DND-41 (cell line): ENCODE measurements around the gene PCDH7.

ENCODE experiments used
- ATAC-seq: fragments of 200-7000 bp; cut with Tn5 transposase; 3 replicates; pipeline ENCODE4 v1.9.1; 2021; ENCODE audit warnings: low read depth; ENCODE audit not compliant: insufficient read depth
- DNase-seq: peaks from one replicate; pipeline ENCODE4 v3.0.0-alpha.2; 2020
- H2AFZ ChIP-seq: 2 replicates; pipeline ENCODE4 v1.6.0; 2012; ENCODE audit warnings: low read depth, low read length
- H3K27ac ChIP-seq: 2 replicates; pipeline ENCODE4 v1.5.1; 2012; ENCODE audit warnings: low read length, inconsistent platforms
- H3K27me3 ChIP-seq: fragments of 200-600 bp; sonication (generic); 2 replicates; pipeline ENCODE4 v1.6.0; 2012; ENCODE audit warnings: low read length, mild to moderate bottlenecking, inconsistent platforms; ENCODE audit not compliant: insufficient read depth, poor library complexity
- H3K36me3 ChIP-seq: 2 replicates; pipeline ENCODE4 v1.5.1; 2012; ENCODE audit warnings: low read length, inconsistent platforms; ENCODE audit not compliant: insufficient read depth
- H3K4me1 ChIP-seq: 2 replicates; pipeline ENCODE4 v1.5.1; 2012; ENCODE audit warnings: mild to moderate bottlenecking, low read length; ENCODE audit not compliant: insufficient read depth
- H3K4me2 ChIP-seq: 2 replicates; pipeline ENCODE4 v1.6.0; 2012; ENCODE audit warnings: mild to moderate bottlenecking, moderate library complexity, low read length, inconsistent platforms; ENCODE audit not compliant: insufficient read depth
- H3K4me3 ChIP-seq, 2 experiments: fragments of 200-600 bp in 1 of 2; shearing (Covaris generic) in 1 of 2; 2 replicates each; pipeline ENCODE4 v1.5.1; 2012 to 2016; ENCODE audit warnings: inconsistent platforms in 2 of 2, low read length in 2 of 2, mild to moderate bottlenecking in 2 of 2, low read depth in 1 of 2, moderate library complexity in 1 of 2
- H3K79me2 ChIP-seq: 2 replicates; pipeline ENCODE4 v1.6.0; 2012; ENCODE audit warnings: low read length, inconsistent platforms; ENCODE audit not compliant: insufficient read depth
- H3K9ac ChIP-seq: 2 replicates; pipeline ENCODE4 v1.6.0; 2012; ENCODE audit warnings: low read depth, mild to moderate bottlenecking, inconsistent platforms, low read length, moderate library complexity
- H3K9me3 ChIP-seq: 2 replicates; pipeline ENCODE4 v1.5.1; 2012; ENCODE audit warnings: low read length, moderate library complexity, mild to moderate bottlenecking, inconsistent platforms; ENCODE audit not compliant: insufficient read depth, severe bottlenecking
- H4K20me1 ChIP-seq: 2 replicates; pipeline ENCODE4 v1.6.0; 2012; ENCODE audit warnings: low read length; ENCODE audit not compliant: insufficient read depth
- EZH2 ChIP-seq: IDR thresholded peaks from 3 replicates; pipeline ENCODE4 v1.6.1; 2012; ENCODE audit warnings: borderline replicate concordance, low read depth, mild to moderate bottlenecking, moderate library complexity, low read length, inconsistent platforms; ENCODE audit not compliant: severe bottlenecking
- TF ChIP-seq, protein P1 (sequence below): IDR thresholded peaks from 2 replicates; pipeline ENCODE4 v1.5.1; 2012; ENCODE audit warnings: borderline replicate concordance, low read length, moderate library complexity, mild to moderate bottlenecking; ENCODE audit not compliant: poor library complexity, severe bottlenecking; ENCODE audit errors: extremely low read depth

Gene PCDH7

DNA sequence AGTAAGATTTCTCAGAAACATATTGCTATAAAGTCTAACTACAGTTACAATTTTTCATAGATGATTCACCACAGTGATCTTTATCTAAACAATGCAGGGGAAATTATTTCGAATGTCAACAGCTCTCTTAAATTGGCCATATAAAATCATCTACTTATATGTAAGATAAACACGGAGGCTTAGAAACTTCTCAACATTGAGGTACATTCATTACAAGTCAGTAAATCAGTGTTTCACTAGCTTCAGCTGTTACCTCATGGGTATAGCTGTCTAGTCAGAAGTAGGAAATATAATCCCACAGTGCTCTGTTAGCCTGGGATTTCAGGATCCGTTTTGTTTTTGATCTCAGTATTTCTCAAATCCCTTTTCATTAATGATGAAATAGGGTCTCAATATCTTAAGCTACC is 43.2 kb downstream of the PCDH7 start:
- no peak for ATAC-seq
- no peak overlapping the region for H3K4me2 ChIP-seq

DNA sequence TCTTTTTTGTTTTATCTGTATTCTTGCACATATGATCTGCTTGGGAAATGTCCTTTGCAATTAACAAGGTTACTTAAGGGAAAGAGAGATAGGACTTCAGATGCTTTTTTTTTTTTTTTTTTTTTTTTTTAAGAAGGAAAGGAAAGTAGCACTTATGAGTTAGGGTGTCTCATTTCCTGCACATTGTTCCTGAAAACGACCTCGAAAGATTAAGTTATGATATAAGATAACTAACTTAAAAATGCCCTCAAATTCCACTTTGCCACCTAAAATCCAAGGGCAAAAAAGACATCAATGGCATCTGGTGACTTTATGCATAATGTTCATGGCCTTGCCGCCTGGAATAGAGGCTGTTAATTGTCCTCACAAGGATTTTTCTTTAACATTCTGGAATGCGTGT is 44.9 kb downstream of the PCDH7 start:
- Histone ChIP-seq H4K20me1 (no peaks in the 10 kb centered on the region), H3K36me3 (no peaks in the 10 kb centered on the region), H3K4me3 (no peak overlapping the region), H3K27me3 (no peaks in the 10 kb centered on the region), H3K9me3 (no peaks in the 10 kb centered on the region), H3K27ac (no peak overlapping the region), H3K79me2 (no peaks in the 10 kb centered on the region), H3K9ac (no peak overlapping the region), H3K4me2 (no peak overlapping the region), H2AFZ (no peak overlapping the region), H3K4me1 (no peaks in the 10 kb centered on the region)
- ATAC-seq (no peak), DNase-seq (no peak)
- TF ChIP-seq, protein P1, sequence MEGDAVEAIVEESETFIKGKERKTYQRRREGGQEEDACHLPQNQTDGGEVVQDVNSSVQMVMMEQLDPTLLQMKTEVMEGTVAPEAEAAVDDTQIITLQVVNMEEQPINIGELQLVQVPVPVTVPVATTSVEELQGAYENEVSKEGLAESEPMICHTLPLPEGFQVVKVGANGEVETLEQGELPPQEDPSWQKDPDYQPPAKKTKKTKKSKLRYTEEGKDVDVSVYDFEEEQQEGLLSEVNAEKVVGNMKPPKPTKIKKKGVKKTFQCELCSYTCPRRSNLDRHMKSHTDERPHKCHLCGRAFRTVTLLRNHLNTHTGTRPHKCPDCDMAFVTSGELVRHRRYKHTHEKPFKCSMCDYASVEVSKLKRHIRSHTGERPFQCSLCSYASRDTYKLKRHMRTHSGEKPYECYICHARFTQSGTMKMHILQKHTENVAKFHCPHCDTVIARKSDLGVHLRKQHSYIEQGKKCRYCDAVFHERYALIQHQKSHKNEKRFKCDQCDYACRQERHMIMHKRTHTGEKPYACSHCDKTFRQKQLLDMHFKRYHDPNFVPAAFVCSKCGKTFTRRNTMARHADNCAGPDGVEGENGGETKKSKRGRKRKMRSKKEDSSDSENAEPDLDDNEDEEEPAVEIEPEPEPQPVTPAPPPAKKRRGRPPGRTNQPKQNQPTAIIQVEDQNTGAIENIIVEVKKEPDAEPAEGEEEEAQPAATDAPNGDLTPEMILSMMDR, result no peak
- TF ChIP-seq EZH2, result no peak

More for the DNA sequence above, 43.2 kb downstream of the PCDH7 start:
- TF ChIP-seq EZH2, result no peak
- Histone ChIP-seq H2AFZ (no peak overlapping the region), H3K9ac (no peak overlapping the region), H3K4me3 (no peak overlapping the region), H3K27ac (no peak overlapping the region), H3K9me3 (no peaks in the 10 kb centered on the region), H3K27me3 (no peaks in the 10 kb centered on the region), H3K79me2 (no peaks in the 10 kb centered on the region), H4K20me1 (no peaks in the 10 kb centered on the region), H3K4me1 (no peaks in the 10 kb centered on the region), H3K36me3 (no peaks in the 10 kb centered on the region)
- DNase-seq, result no peak

DNA sequence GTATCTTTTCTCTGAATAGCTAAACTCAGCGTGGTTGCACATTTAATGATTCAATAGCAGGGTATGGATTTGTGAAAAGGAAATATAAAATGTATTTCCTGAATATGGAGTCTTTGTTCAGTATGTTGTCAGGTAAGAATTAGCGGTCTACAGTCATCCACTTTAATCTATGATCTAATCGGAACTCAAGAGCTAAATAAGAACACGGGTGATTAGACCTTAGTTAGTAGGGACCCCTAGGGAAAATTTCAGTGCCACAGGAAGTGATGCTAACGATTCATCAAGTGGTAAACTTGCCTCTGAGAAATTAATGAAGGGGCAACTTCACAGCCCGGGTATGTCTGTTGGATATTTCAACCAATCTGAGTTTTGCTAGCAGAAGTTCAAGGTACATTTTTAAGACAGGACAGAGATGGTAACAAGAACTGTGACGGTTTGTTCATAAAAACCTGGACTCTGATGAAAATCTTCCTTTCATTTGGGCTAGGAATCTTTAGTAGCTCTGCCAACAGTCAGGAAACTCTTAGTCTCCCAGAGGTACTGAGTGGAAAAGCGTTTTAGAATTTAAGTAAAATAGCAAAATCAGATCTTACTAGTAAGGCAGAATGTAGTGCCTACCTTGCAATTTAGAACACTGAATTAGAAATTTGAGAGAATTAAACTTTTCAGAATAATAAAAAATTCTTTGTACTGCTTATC is 47.1 kb downstream of the PCDH7 start:
- H3K9ac ChIP-seq, result no peak overlapping the region
- H3K36me3 ChIP-seq, result no peaks in the 10 kb centered on the region
- H3K4me3 ChIP-seq, result no peak overlapping the region
- ATAC-seq, result no peak
- no peaks in the 10 kb centered on the region for H3K79me2 ChIP-seq
- no peak overlapping the region for H3K4me2 ChIP-seq
- no peaks in the 10 kb centered on the region for H3K9me3 ChIP-seq
- no peaks in the 10 kb centered on the region for H3K4me1 ChIP-seq
- H3K27me3 ChIP-seq, result no peaks in the 10 kb centered on the region
- no peak for TF ChIP-seq EZH2
- TF ChIP-seq, protein P1, result no peak
- H2AFZ ChIP-seq, result no peak overlapping the region
- H3K27ac ChIP-seq, result no peak overlapping the region
- DNase-seq, result no peak
- H4K20me1 ChIP-seq, result no peaks in the 10 kb centered on the region

DNA sequence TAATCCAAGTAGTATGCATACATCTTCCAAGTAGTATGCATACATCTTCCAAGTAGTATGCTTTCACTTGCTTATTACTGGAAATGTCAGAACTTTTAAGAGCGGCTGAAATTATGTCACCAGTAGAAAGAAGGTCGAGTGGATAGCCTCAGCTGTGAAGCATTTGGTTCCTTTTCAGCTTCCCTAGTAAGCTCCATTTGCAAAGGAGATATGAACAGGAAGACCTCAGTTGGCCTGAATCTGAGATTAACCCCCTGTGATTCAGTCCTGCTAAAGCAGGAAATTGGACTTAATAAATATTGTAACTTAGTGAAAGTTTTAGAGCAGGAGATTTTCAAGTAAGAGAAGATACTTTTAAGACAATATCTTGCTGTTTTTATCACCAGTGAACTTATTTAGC is 48.1 kb downstream of the PCDH7 start:
- no peaks in the 10 kb centered on the region for H3K79me2 ChIP-seq
- H3K9me3 ChIP-seq, result no peaks in the 10 kb centered on the region
- no peaks in the 10 kb centered on the region for H3K36me3 ChIP-seq
- H3K9ac ChIP-seq, result no peak overlapping the region
- ATAC-seq (no peak), DNase-seq (no peak)
- no peaks in the 10 kb centered on the region for H4K20me1 ChIP-seq
- no peak overlapping the region for H3K27ac ChIP-seq
- H3K4me1 ChIP-seq, result no peaks in the 10 kb centered on the region
- H3K4me2 ChIP-seq, result no peak overlapping the region
- H2AFZ ChIP-seq, result no peak overlapping the region
- H3K27me3 ChIP-seq, result no peaks in the 10 kb centered on the region
- no peak for TF ChIP-seq EZH2
- TF ChIP-seq, protein P1, result no peak
- H3K4me3 ChIP-seq, result no peak overlapping the region
